Tibial nerve (tissue), 4 donors: ENCODE results near the gene MLN. TPM values are rescaled to one million over a fixed set of nuclear protein-coding genes. Genes with fewer than 3 reads are reported as not detected.

Experiments used
- DNase-seq, 2 donors: peaks; one replicate each; pipeline ENCODE4 v3.0.0-alpha.2; 2019; ENCODE audit warnings: low spot score in 2 of 2
- H3K27ac ChIP-seq, 4 donors: fragments of 200-600 bp; sonication (generic) in 3 of 4; one replicate each; pipeline ENCODE4 v1.5.1; 2017 to 2019; ENCODE audit warnings: mild to moderate bottlenecking in 1 of 4
- H3K27me3 ChIP-seq, 2 donors: fragments of 200-600 bp; sonication (generic) in 1 of 2; one replicate each; pipeline versions ENCODE4 v1.5.1 to v1.6.0; 2017 to 2019
- H3K36me3 ChIP-seq, 3 donors: fragments of 200-600 bp; sonication (generic); one replicate each; pipeline ENCODE4 v1.5.1; 2018 to 2019
- H3K4me1 ChIP-seq, 4 donors: fragments of 200-600 bp; sonication (generic) in 3 of 4; one replicate each; pipeline ENCODE4 v1.5.1; 2017 to 2019
- H3K4me3 ChIP-seq, 4 donors: fragments of 200-600 bp; sonication (generic) in 3 of 4; one replicate each; pipeline ENCODE4 v1.5.1; 2017 to 2019; ENCODE audit warnings: mild to moderate bottlenecking in 1 of 4, moderate library complexity in 1 of 4
- H3K9me3 ChIP-seq, 4 donors: fragments of 200-600 bp; sonication (generic) in 3 of 4; one replicate each; pipeline ENCODE4 v1.5.1; 2017 to 2019
- EP300 ChIP-seq, 2 donors: sonication (generic); formaldehyde crosslinking; IDR thresholded peaks; one replicate each; pipeline ENCODE4 v1.6.1; 2017; ENCODE audit warnings: antibody characterized with exemption in 2 of 2, mild to moderate bottlenecking in 1 of 2
- POLR2A ChIP-seq, 2 donors: fragments of 450-650 bp; IDR thresholded peaks; one replicate each; pipeline ENCODE4 v1.6.1; 2017; ENCODE audit warnings: antibody characterized with exemption in 2 of 2, mild to moderate bottlenecking in 2 of 2, moderate library complexity in 2 of 2
- WGBS, 2 donors: methylation state at CpG; one replicate each; pipeline ENCODE4 v1.1.5; 2018; 5-methylcytosine and 5-hydroxymethylcytosine counted together
- total RNA-seq, 4 donors: library from RNA; depleted of rRNA; stranded (reverse); fragments of >200 nt; gene quantifications; one replicate each; pipeline ENCODE4 v1.1.0, GENCODE V29; 2016
- TF ChIP-seq, protein P1 (sequence below), 5 experiments: fragments of 200-600 bp in 3 of 5; fragments of 450-650 bp in 2 of 5; sonication (generic) in 3 of 5; IDR thresholded peaks; one replicate each; pipeline ENCODE4 v1.5.1; 2016 to 2019; ENCODE audit warnings: antibody characterized with exemption in 5 of 5, mild to moderate bottlenecking in 3 of 5, moderate library complexity in 2 of 5

Gene MLN
- total RNA-seq, 4 donors from 2014 or later: not detected

DNA sequence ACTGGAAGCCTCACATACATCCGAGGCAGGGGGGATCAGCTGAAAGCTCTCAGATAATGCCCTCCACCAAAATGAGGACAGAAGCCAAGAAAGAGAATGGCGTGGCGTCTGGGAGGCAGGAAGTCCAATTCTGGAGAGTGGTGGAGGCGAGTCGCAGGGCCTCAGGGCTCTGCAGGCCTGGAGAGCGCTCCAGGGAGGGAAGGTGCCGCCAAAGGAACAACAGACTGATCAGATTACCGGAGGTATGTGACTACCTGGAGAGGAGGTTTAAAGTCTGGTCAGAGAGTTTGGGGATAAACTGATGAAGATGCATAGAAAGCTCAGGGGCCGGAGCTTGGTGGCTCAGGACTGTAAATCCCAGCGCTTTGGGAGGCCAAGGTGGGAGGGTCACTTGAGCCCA, 45.9 kb downstream of the MLN start:
- no peak for TF ChIP-seq POLR2A (IDR thresholded peaks at IDR 0.05)
- TF ChIP-seq, protein P1, sequence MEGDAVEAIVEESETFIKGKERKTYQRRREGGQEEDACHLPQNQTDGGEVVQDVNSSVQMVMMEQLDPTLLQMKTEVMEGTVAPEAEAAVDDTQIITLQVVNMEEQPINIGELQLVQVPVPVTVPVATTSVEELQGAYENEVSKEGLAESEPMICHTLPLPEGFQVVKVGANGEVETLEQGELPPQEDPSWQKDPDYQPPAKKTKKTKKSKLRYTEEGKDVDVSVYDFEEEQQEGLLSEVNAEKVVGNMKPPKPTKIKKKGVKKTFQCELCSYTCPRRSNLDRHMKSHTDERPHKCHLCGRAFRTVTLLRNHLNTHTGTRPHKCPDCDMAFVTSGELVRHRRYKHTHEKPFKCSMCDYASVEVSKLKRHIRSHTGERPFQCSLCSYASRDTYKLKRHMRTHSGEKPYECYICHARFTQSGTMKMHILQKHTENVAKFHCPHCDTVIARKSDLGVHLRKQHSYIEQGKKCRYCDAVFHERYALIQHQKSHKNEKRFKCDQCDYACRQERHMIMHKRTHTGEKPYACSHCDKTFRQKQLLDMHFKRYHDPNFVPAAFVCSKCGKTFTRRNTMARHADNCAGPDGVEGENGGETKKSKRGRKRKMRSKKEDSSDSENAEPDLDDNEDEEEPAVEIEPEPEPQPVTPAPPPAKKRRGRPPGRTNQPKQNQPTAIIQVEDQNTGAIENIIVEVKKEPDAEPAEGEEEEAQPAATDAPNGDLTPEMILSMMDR (IDR thresholded peaks at IDR 0.05): no peak
- TF ChIP-seq EP300 (IDR thresholded peaks at IDR 0.05): no peak
- 80 to 82% methylated on average over 10 of the region's 10 CpGs for WGBS, 2 donors

DNA sequence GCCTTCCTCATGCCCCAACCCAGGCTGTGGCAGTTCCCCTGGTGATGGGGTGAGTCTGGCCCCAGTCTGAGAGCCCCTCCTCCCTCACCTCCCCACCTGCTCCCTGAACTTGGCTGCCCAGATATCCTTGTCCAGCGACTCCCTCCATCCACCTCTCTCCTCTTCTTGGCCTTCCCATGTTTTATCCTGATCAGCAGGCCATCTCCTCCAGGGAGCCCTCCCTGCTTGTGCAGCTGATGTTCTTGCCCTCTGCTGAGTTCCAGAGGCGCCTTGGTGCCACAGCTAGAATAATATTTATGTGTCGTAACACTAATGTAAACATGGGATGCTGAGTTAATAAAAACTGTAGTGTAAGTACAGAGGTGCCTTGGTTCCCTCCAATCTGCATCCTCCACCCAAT, 46.7 kb downstream of the MLN start:
- Histone ChIP-seq H3K36me3 (no peaks in the 10 kb centered on the region), H3K27ac (no peak overlapping the region), H3K4me1 (peaks cover 0 to 7% (median 3%) of the 10 kb centered on the region in 4 donors), H3K4me3 (no peak overlapping the region), H3K9me3 (no peaks in the 10 kb centered on the region), H3K27me3 (no peaks in the 10 kb centered on the region)
- no peak for DNase-seq
- TF ChIP-seq EP300 (IDR thresholded peaks at IDR 0.05): no peak
- TF ChIP-seq POLR2A (IDR thresholded peaks at IDR 0.05): no peak
- TF ChIP-seq, protein P1 (IDR thresholded peaks at IDR 0.05): no peak
- 70 to 80% methylated on average over 3 of the region's 3 CpGs for WGBS, 2 donors

More for the DNA sequence above, 45.9 kb downstream of the MLN start:
- Histone ChIP-seq H3K27me3 (no peaks in the 10 kb centered on the region), H3K36me3 (no peaks in the 10 kb centered on the region), H3K9me3 (no peaks in the 10 kb centered on the region), H3K27ac (no peak overlapping the region), H3K4me3 (no peak overlapping the region), H3K4me1 (peaks cover 0 to 7% (median 3%) of the 10 kb centered on the region in 4 donors)
- DNase-seq: no peak

DNA sequence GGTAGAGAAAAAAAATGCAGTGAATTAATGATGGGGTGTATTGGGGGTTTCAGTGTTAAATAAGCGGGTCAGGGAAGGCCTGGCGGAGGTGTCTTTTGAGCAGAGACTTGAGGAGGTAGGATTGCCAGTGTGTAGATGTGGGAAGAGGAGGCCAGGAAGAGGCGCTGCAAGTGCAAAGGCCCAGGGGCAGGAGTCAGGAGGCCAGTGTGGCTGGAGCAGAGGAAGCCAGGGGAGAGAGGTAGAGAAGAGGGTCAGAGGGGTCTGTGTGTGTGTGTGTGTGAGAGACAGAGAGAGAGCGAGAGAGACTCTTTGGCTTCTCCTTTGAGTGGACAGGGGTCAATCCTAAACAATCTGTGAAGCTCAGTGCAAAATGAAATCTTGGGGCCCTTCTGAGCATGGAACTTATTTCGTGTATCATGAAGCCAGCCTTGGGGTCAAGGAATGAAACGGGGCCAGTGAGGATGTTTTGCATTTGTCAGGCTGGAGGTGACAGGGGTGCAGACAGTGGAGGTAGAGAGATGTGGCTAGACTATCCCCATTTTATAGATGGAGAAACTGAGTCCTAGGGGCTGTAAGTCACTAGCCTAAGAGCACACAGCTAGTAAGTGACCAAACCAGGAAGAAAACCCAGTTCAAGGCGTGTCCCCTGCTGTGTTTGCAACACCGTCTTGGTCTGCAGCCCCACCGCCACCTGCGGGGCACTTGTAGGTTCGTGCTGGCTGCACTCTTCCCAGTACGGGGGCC, 47.4 kb downstream of the MLN start:
- WGBS, 2 donors: 84 to 85% methylated on average over 12 of the region's 12 CpGs
- no peak overlapping the region for H3K27ac ChIP-seq

DNA sequence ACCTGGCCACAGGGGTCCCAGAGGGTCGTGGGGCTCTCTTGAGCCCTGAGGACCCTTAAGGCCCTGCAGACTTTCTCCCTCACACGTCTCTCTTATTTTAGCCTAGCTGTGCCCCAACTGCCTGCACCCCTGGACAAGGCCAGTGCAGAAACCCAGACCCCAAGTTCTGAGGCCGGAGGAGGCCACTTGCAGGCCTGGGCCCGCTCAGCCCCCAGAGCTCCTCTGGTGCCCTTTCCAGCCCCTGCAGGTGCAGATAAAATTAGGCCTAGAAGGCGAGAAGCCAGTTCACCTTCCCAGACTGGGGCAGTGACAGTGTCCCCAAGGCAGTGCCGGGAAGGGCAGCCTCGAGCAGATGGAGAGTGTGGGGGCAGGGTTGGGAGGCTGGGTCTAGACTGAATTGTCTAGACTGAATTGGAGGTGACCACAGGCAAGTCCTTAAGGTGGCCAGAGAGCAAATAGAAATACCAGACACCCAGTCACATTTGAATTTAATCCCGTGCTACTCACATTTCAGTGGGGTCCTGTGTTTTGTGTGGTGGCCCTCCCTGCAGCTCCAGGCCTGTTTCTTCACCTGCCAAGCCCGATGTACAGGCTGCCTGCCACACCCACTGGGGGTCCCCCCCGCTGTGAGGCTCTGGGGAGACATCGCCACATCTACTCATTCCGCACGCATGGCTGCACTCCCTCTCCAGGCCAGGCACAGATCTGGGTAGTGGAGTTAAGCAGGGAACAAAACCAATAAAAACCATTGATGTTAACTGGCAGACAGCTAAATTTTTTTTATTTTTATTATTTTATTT, 48.5 kb downstream of the MLN start:
- WGBS, 2 donors: 68 to 78% methylated on average over 9 to 12 of the region's 13 CpGs
- H3K4me3 ChIP-seq: no peak overlapping the region
- TF ChIP-seq, protein P1 (IDR thresholded peaks at IDR 0.05): no peak
- TF ChIP-seq POLR2A (IDR thresholded peaks at IDR 0.05) (no peak), EP300 (IDR thresholded peaks at IDR 0.05) (no peak)

More for the DNA sequence above, 47.4 kb downstream of the MLN start:
- H3K9me3 ChIP-seq: no peaks in the 10 kb centered on the region
- TF ChIP-seq, protein P1 (IDR thresholded peaks at IDR 0.05): no peak
- no peak for TF ChIP-seq POLR2A (IDR thresholded peaks at IDR 0.05)
- no peak for TF ChIP-seq EP300 (IDR thresholded peaks at IDR 0.05)
- peaks cover 0 to 3% (median 0%) of the 10 kb centered on the region in 4 donors for H3K4me1 ChIP-seq
- H3K27me3 ChIP-seq: no peaks in the 10 kb centered on the region
- DNase-seq: no peak
- no peak overlapping the region for H3K4me3 ChIP-seq
- no peaks in the 10 kb centered on the region for H3K36me3 ChIP-seq

DNA sequence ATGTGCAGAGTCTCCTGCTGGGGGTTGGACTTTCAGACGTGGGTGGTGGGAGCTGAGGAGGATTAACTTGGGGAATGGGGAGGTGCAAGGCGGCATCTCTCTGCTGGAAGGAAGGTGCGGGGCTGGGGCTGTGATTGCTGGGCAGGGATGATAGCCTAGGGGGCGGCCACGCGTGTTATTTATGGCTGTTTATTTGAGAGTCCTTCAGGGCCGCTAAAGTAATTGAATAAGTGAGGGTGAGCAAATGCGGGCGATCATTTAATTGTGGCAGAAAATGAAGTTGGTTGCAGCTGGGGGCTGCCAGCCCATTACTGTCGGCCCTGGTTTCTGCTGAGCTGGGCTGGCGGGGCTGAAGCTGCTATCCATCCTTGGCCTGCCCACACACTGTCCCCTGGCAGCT, 49.6 kb downstream of the MLN start:
- Histone ChIP-seq H3K27me3 (no peaks in the 10 kb centered on the region), H3K9me3 (no peaks in the 10 kb centered on the region), H3K4me3 (no peak overlapping the region), H3K4me1 (peaks cover 0 to 4% (median 1%) of the 10 kb centered on the region in 4 donors), H3K36me3 (no peaks in the 10 kb centered on the region), H3K27ac (no peak overlapping the region)
- WGBS, 2 donors: 75 to 76% methylated on average over 11 of the region's 11 CpGs
- TF ChIP-seq, protein P1 (IDR thresholded peaks at IDR 0.05): no peak
- TF ChIP-seq POLR2A (IDR thresholded peaks at IDR 0.05) (no peak), EP300 (IDR thresholded peaks at IDR 0.05) (no peak)
- no peak for DNase-seq

More for the DNA sequence above, 48.5 kb downstream of the MLN start:
- no peaks in the 10 kb centered on the region for H3K9me3 ChIP-seq
- H3K27ac ChIP-seq: no peak overlapping the region
- no peaks in the 10 kb centered on the region for H3K36me3 ChIP-seq
- no peak for DNase-seq
- no peaks in the 10 kb centered on the region for H3K27me3 ChIP-seq
- H3K4me1 ChIP-seq: peaks cover 0 to 4% (median 1%) of the 10 kb centered on the region in 4 donors
